ENCODE results near the gene WDR37.

DNA sequence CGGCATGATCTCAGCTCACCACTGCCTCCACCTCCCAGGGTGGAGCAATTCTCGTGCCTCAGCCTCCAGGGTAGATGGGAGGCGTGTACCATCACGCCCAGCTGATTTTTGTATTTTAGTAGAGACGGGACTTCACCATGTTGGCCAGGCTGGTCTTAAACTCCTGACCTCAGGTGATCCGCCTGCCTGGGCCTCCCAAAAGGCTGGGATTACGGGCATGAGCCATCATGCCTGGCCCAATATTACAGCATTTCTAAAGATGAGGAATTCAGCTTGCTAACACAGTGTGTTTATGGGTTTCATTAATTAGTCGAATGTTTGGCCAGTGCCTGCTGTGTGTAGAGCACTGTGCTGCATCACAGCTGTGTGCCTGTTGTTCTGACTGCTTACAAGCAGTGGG is 3.7 kb downstream of the WDR37 start:
- TF ChIP-seq POLR2A (IDR thresholded peaks at IDR 0.05; ENCODE audit: low read length) (no peak), GATA1 (IDR thresholded peaks at IDR 0.05; ENCODE audit: low read depth, low read length) (no peak)

All from erythroblast (primary cell).